Activated CD8-positive, alpha-beta T cell treated with anti-CD3 and anti-CD28 coated beads for 36 hours (primary cell): ENCODE data around the gene BUD13. TPM values are rescaled to one million over a fixed set of nuclear protein-coding genes. Genes with fewer than 3 reads are reported as not detected.
A peak's percentile ranks its signal among the peaks of the same experiment; 100 is the strongest.

Experiments used
- ATAC-seq: fragments of 200-7000 bp; cut with Tn5 transposase; one replicate; pipeline ENCODE4 v1.10.0; 2021; ENCODE audit warnings: mild to moderate bottlenecking, moderate library complexity
- CTCF ChIA-PET: fragments of 350-600 bp; sonication (Branson Sonifier 250); formaldehyde crosslinking; loops from one replicate; lab custom pipeline; 2021; ENCODE audit warnings: antibody characterized with exemption; lab: Charles Lee
- POLR2A ChIA-PET: fragments of 350-600 bp; sonication (Branson Sonifier 250); formaldehyde crosslinking; loops from one replicate; lab custom pipeline; 2021; ENCODE audit warnings: antibody characterized with exemption; lab: Charles Lee
- DNase-seq: peaks from one replicate; pipeline ENCODE4 v3.0.0-alpha.2; 2020
- H3K27ac Mint-ChIP-seq: one replicate; pipeline ENCODE4 v1.8.0; 2021; ENCODE audit warnings: mild to moderate bottlenecking, mixed read lengths
- H3K27me3 Mint-ChIP-seq: one replicate; pipeline ENCODE4 v1.8.0; 2021; ENCODE audit warnings: mixed read lengths
- H3K36me3 Mint-ChIP-seq: one replicate; pipeline ENCODE4 v1.8.0; 2021; ENCODE audit warnings: low read depth, mixed read lengths
- H3K4me1 Mint-ChIP-seq: one replicate; pipeline ENCODE4 v1.8.0; 2021; ENCODE audit warnings: low read depth, mixed read lengths
- H3K4me3 Mint-ChIP-seq: one replicate; pipeline ENCODE4 v1.8.0; 2021; ENCODE audit warnings: mild to moderate bottlenecking, moderate library complexity, mixed read lengths
- H3K9me3 Mint-ChIP-seq: one replicate; pipeline ENCODE4 v1.8.0; 2021; ENCODE audit warnings: mixed read lengths
- CTCF ChIP-seq: fragments of 200-600 bp; IDR thresholded peaks from one replicate; pipeline ENCODE4 v1.8.0; 2022; ENCODE audit warnings: antibody characterized with exemption, mild to moderate bottlenecking
- intact Hi-C: fragments of 100-400 bp; cut with micrococcal nuclease; formaldehyde crosslinking; loops from one replicate; pipeline ENCODE4 v1.10.0; 2022
- total RNA-seq, 2 experiments: library from RNA; stranded (reverse); gene quantifications; one replicate each; pipeline ENCODE4 v1.2.3, GENCODE V29; 2021

Gene BUD13
- total RNA-seq, 2 experiments from 2014 or later: 26.6 to 28.6 TPM

GRCh38 chr11:116733043-116733755, 39.6 kb downstream of the BUD13 start:
- Mint-ChIP-seq H3K4me3 (no peak overlapping the region), H3K9me3 (no peaks in the 10 kb centered on the region), H3K27me3 (no peaks in the 10 kb centered on the region), H3K27ac (peak overlapping the region; percentile 38), H3K4me1 (peaks cover 15% of the 10 kb centered on the region), H3K36me3 (peaks cover 2% of the 10 kb centered on the region)
- CTCF ChIA-PET: interaction anchor here (0.9 to 3.4 kb wide), 26 partner anchors 10 to 493 kb away, joined by 3 to 48 read pairs (median 5); partner anchors contain the start of genes APOA4, APOA5, BUD13 and ZPR1
- intact Hi-C loops: no loop called here
- TF ChIP-seq CTCF: peak; percentile 39
- ATAC-seq (peak; percentile 34), DNase-seq (no peak)
- POLR2A ChIA-PET: no interaction called here

GRCh38 chr11:116732271-116733042, 40.3 kb downstream of the BUD13 start:
- Mint-ChIP-seq H3K9me3 (no peaks in the 10 kb centered on the region), H3K4me1 (peaks cover 15% of the 10 kb centered on the region), H3K27ac (no peak overlapping the region), H3K4me3 (no peak overlapping the region), H3K27me3 (no peaks in the 10 kb centered on the region), H3K36me3 (peaks cover 2% of the 10 kb centered on the region)
- ChIA-PET CTCF (interaction anchor here (0.7 to 3.4 kb wide), 25 partner anchors 9 to 494 kb away, joined by 3 to 48 read pairs (median 4); partner anchors contain the start of genes APOA4, BUD13 and ZPR1), POLR2A (no interaction called here)
- ATAC-seq (peak; percentile 98), DNase-seq (peak; percentile 80)
- intact Hi-C loops: no loop called here
- TF ChIP-seq CTCF: peak; percentile 85

DNA sequence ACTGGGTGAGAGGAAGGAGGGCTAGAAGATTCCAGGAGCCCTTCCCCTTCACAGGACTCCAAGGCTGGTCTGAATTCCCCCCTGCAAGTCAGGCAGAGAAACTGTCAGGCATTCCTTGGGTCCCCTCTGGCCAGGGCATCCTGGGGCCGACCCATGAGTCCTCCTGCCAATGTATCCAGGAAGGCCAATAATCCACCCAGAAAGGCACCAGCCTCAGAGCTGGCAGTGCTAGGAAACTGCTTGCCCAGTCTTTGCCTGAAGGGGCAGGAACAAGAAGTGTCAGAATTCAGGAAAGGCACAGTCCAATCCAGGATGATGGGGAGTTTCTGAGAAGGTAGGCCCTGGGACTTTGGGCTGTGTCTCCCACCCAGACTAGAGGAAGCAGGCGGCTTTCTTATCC, 41.0 kb downstream of the BUD13 start:
- POLR2A ChIA-PET: no interaction called here
- no peaks in the 10 kb centered on the region for H3K9me3 Mint-ChIP-seq
- H3K27ac Mint-ChIP-seq: no peak overlapping the region
- peaks cover under 1% of the 10 kb centered on the region for H3K36me3 Mint-ChIP-seq
- no peaks in the 10 kb centered on the region for H3K27me3 Mint-ChIP-seq
- ATAC-seq (no peak), DNase-seq (no peak)
- H3K4me1 Mint-ChIP-seq: peaks cover 15% of the 10 kb centered on the region
- H3K4me3 Mint-ChIP-seq: no peak overlapping the region
- CTCF ChIA-PET: interaction anchor here (1.0 to 3.4 kb wide), 14 partner anchors 9 to 374 kb away, joined by 3 to 48 read pairs (median 6); partner anchors contain the start of gene BUD13
- no peak for TF ChIP-seq CTCF
- intact Hi-C loops: no loop called here

GRCh38 chr11:116731097-116731761, 41.6 kb downstream of the BUD13 start:
- DNase-seq (no peak), ATAC-seq (no peak)
- CTCF ChIA-PET: interaction anchor here (2.4 kb wide), 1 partner anchor 22 kb away, joined by 14 read pairs; no protein-coding TSS in a partner anchor
- Mint-ChIP-seq H3K4me1 (peaks cover 15% of the 10 kb centered on the region), H3K36me3 (no peaks in the 10 kb centered on the region), H3K27me3 (no peaks in the 10 kb centered on the region), H3K27ac (no peak overlapping the region), H3K4me3 (no peak overlapping the region), H3K9me3 (no peaks in the 10 kb centered on the region)
- POLR2A ChIA-PET: no interaction called here
- no peak for TF ChIP-seq CTCF
- intact Hi-C loops: no loop called here
